Endothelial cell (in vitro differentiated cells): ENCODE results near the gene DACT3. TPM values are rescaled to one million over a fixed set of nuclear protein-coding genes. Genes with fewer than 3 reads are reported as not detected.

Experiments used
- DNase-seq: peaks from one replicate; pipeline ENCODE4 v3.0.0; 2021; ENCODE audit warnings: low spot score
- H3K27ac Mint-ChIP-seq: one replicate; pipeline ENCODE4 v1.8.0; 2021; ENCODE audit warnings: mixed read lengths, inconsistent platforms; ENCODE audit not compliant: unreplicated experiment
- H3K27me3 Mint-ChIP-seq: one replicate; pipeline ENCODE4 v1.8.0; 2021; ENCODE audit warnings: mild to moderate bottlenecking, moderate library complexity, mixed read lengths, inconsistent platforms; ENCODE audit not compliant: unreplicated experiment
- H3K36me3 Mint-ChIP-seq: one replicate; pipeline ENCODE4 v1.8.0; 2021; ENCODE audit warnings: mild to moderate bottlenecking, low read depth, mixed read lengths, inconsistent platforms; ENCODE audit not compliant: unreplicated experiment
- H3K4me1 Mint-ChIP-seq: one replicate; pipeline ENCODE4 v1.8.0; 2021; ENCODE audit warnings: mild to moderate bottlenecking, mixed read lengths, inconsistent platforms; ENCODE audit not compliant: unreplicated experiment
- H3K4me3 Mint-ChIP-seq: one replicate; pipeline ENCODE4 v1.8.0; 2021; ENCODE audit warnings: mild to moderate bottlenecking, mixed read lengths, inconsistent platforms; ENCODE audit not compliant: unreplicated experiment
- H3K9me3 Mint-ChIP-seq: one replicate; pipeline ENCODE4 v1.8.0; 2021; ENCODE audit warnings: mixed read lengths, inconsistent platforms; ENCODE audit not compliant: unreplicated experiment
- CTCF ChIP-seq: fragments of 200-600 bp; sonication (generic); IDR thresholded peaks from one replicate; pipeline ENCODE4 v1.5.0; 2021; ENCODE audit warnings: antibody characterized with exemption; ENCODE audit not compliant: unreplicated experiment
- total RNA-seq: library from RNA; stranded (reverse); fragmentation: NEBNext Ultra II Directional; extraction: Animal tissue kit (Norgen Biotek cat#: 25700); gene quantifications from one replicate; pipeline ENCODE4 v1.2.1, GENCODE V29; 2021; ENCODE audit not compliant: unreplicated experiment

DACT3 gene
- total RNA-seq, 1 donor from 2014 or later = 1.1 TPM

- Mint-ChIP-seq H3K27ac (no peak overlapping the region), H3K27me3 (peaks cover 14% of the 10 kb centered on the region), H3K9me3 (no peaks in the 10 kb centered on the region), H3K4me3 (no peak overlapping the region), H3K36me3 (no peaks in the 10 kb centered on the region), H3K4me1 (peaks cover 3% of the 10 kb centered on the region)
- TF ChIP-seq CTCF = no peak
- no peak for DNase-seq
Observed at GRCh38 chr19:46615966-46616365, 45.0 kb downstream of the DACT3 start.

- Mint-ChIP-seq H3K27me3 (peaks cover 18% of the 10 kb centered on the region), H3K4me1 (peaks cover 3% of the 10 kb centered on the region), H3K27ac (no peak overlapping the region), H3K4me3 (no peak overlapping the region), H3K36me3 (peaks cover 7% of the 10 kb centered on the region), H3K9me3 (no peaks in the 10 kb centered on the region)
- peak; percentile 87 for DNase-seq
- peak; percentile 88 for TF ChIP-seq CTCF
Observed at GRCh38 chr19:46614114-46614722, 46.8 kb downstream of the DACT3 start.

- Mint-ChIP-seq H3K4me1 (peaks cover 3% of the 10 kb centered on the region), H3K9me3 (no peaks in the 10 kb centered on the region), H3K27ac (no peak overlapping the region), H3K27me3 (peaks cover 20% of the 10 kb centered on the region), H3K4me3 (no peak overlapping the region), H3K36me3 (peaks cover 12% of the 10 kb centered on the region)
- no peak for DNase-seq
- TF ChIP-seq CTCF = no peak
Observed at GRCh38 chr19:46613525-46613924, 47.5 kb downstream of the DACT3 start.

- Mint-ChIP-seq H3K27ac (no peak overlapping the region), H3K9me3 (no peaks in the 10 kb centered on the region), H3K27me3 (peaks cover 23% of the 10 kb centered on the region), H3K4me3 (no peak overlapping the region), H3K4me1 (peaks cover 3% of the 10 kb centered on the region), H3K36me3 (peaks cover 21% of the 10 kb centered on the region)
- TF ChIP-seq CTCF = no peak
- DNase-seq = no peak
Observed at GRCh38 chr19:46611776-46612175, 49.2 kb downstream of the DACT3 start.

- Mint-ChIP-seq H3K4me1 (peaks cover 3% of the 10 kb centered on the region), H3K27ac (no peak overlapping the region), H3K36me3 (peaks cover 28% of the 10 kb centered on the region), H3K4me3 (no peak overlapping the region), H3K27me3 (peaks cover 23% of the 10 kb centered on the region), H3K9me3 (no peaks in the 10 kb centered on the region)
- no peak for TF ChIP-seq CTCF
- no peak for DNase-seq
Observed at GRCh38 chr19:46610851-46611770, 49.9 kb downstream of the DACT3 start.
